ENCODE results near the gene MAP3K20. TPM values are rescaled to one million over a fixed set of nuclear protein-coding genes. Genes with fewer than 3 reads are reported as not detected.

The MAP3K20 gene
- total and polyA plus RNA-seq, 10 of the 15 experiments (the other 5 are each of a cell fraction or from before 2014, with no cell fraction given) = 0.04 to 5.6 (median 2.3) TPM

DNA sequence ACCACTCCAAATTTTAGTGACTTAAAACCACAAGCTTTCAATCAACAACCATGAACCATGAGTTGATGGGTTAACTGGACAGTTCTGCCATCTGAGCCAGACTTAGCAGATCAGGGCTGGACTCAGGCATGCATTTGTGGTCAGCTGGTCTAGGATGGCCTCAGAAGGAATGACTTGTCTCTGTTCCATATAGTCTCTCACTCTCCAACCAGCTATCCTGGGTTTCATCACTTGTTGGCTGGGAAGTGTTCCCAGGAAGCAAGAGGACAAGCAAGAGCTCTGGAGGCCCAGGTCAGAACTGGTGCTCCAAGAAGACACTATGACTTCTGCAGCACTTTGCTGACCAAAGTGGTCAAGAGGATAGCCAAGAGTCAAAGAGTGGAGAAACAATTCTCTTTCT is 17.5 kb upstream of the MAP3K20 start (continued):
- TF ChIP-seq, protein P1, sequence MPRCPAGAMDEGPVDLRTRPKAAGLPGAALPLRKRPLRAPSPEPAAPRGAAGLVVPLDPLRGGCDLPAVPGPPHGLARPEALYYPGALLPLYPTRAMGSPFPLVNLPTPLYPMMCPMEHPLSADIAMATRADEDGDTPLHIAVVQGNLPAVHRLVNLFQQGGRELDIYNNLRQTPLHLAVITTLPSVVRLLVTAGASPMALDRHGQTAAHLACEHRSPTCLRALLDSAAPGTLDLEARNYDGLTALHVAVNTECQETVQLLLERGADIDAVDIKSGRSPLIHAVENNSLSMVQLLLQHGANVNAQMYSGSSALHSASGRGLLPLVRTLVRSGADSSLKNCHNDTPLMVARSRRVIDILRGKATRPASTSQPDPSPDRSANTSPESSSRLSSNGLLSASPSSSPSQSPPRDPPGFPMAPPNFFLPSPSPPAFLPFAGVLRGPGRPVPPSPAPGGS (IDR thresholded peaks at IDR 0.05; ENCODE audit: borderline replicate concordance, insufficient read depth, low read depth, low read length, poor library complexity, severe bottlenecking) = no peak
- TF ChIP-seq FOXM1 (IDR thresholded peaks at IDR 0.05; ENCODE audit: low read depth, low read length) = no peak
- no peak for TF ChIP-seq LARP7 (IDR thresholded peaks at IDR 0.05)
- TF ChIP-seq, protein P2, sequence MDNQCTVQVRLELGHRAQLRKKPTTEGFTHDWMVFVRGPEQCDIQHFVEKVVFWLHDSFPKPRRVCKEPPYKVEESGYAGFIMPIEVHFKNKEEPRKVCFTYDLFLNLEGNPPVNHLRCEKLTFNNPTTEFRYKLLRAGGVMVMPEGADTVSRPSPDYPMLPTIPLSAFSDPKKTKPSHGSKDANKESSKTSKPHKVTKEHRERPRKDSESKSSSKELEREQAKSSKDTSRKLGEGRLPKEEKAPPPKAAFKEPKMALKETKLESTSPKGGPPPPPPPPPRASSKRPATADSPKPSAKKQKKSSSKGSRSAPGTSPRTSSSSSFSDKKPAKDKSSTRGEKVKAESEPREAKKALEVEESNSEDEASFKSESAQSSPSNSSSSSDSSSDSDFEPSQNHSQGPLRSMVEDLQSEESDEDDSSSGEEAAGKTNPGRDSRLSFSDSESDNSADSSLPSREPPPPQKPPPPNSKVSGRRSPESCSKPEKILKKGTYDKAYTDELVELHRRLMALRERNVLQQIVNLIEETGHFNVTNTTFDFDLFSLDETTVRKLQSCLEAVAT (IDR thresholded peaks at IDR 0.05) = no peak
- no peak for TF ChIP-seq RCOR1 (conservative IDR thresholded peaks at IDR 0.05; ENCODE audit: low read depth, low read length)
- no peak for TF ChIP-seq MTA3 (IDR thresholded peaks at IDR 0.05; ENCODE audit: borderline replicate concordance, low read length)
- TF ChIP-seq YBX1 (IDR thresholded peaks at IDR 0.05) = no peak
- TF ChIP-seq ZNF622 (IDR thresholded peaks at IDR 0.05) = no peak
- TF ChIP-seq, protein P3, sequence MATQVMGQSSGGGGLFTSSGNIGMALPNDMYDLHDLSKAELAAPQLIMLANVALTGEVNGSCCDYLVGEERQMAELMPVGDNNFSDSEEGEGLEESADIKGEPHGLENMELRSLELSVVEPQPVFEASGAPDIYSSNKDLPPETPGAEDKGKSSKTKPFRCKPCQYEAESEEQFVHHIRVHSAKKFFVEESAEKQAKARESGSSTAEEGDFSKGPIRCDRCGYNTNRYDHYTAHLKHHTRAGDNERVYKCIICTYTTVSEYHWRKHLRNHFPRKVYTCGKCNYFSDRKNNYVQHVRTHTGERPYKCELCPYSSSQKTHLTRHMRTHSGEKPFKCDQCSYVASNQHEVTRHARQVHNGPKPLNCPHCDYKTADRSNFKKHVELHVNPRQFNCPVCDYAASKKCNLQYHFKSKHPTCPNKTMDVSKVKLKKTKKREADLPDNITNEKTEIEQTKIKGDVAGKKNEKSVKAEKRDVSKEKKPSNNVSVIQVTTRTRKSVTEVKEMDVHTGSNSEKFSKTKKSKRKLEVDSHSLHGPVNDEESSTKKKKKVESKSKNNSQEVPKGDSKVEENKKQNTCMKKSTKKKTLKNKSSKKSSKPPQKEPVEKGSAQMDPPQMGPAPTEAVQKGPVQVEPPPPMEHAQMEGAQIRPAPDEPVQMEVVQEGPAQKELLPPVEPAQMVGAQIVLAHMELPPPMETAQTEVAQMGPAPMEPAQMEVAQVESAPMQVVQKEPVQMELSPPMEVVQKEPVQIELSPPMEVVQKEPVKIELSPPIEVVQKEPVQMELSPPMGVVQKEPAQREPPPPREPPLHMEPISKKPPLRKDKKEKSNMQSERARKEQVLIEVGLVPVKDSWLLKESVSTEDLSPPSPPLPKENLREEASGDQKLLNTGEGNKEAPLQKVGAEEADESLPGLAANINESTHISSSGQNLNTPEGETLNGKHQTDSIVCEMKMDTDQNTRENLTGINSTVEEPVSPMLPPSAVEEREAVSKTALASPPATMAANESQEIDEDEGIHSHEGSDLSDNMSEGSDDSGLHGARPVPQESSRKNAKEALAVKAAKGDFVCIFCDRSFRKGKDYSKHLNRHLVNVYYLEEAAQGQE (IDR thresholded peaks at IDR 0.05; ENCODE audit: low read depth, low read length) = no peak
- no peak for TF ChIP-seq MEF2A (IDR thresholded peaks at IDR 0.05; ENCODE audit: insufficient read depth, low read depth, low read length)
- no peak for TF ChIP-seq HCFC1 (IDR thresholded peaks at IDR 0.05; ENCODE audit: low read length)
- no peak for TF ChIP-seq HDAC6 (IDR thresholded peaks at IDR 0.05; ENCODE audit: unreplicated experiment)
